Lower leg skin (tissue), 3 donors: ENCODE data around the gene CCDC169.

Source experiments
- CTCF ChIP-seq, 3 donors: fragments of 450-650 bp; IDR thresholded peaks; one replicate each; pipeline ENCODE4 v1.5.1; 2016; ENCODE audit warnings: antibody characterized with exemption in 3 of 3, mild to moderate bottlenecking in 3 of 3, moderate library complexity in 2 of 3
- POLR2A ChIP-seq, 2 donors: fragments of 450-650 bp; IDR thresholded peaks; one replicate each; pipeline ENCODE4 v1.6.1; 2016 to 2017; ENCODE audit warnings: antibody characterized with exemption in 2 of 2, mild to moderate bottlenecking in 1 of 2, moderate library complexity in 1 of 2

- TF ChIP-seq CTCF (IDR thresholded peaks at IDR 0.05) = no peak
- TF ChIP-seq POLR2A (IDR thresholded peaks at IDR 0.05) = no peak
Measured at GRCh38 chr13:36190771-36191170, 106.8 kb downstream of the CCDC169 start.
